ENCODE data around the gene MAPK14.

MAPK14 gene

DNA sequence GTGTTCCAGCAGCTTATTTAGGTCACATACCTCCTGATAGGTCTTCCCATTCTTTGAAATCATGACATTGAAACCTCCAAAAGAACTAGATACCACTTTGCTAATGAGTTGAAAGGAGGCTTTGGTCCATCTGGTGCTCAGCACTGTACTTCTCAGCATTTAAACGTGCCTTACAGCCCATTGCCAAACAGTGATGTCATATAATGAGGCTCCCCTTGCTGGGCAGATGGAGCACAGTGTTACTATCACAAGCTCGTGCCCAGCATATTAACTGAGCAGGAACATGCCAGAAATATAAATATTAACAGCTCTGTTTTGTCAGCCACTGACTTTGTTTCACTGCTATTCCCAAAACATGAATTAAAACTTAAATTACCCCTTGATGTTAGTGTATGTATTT, 77.2 kb downstream of the MAPK14 start:
- DNase-seq: no peak

DNA sequence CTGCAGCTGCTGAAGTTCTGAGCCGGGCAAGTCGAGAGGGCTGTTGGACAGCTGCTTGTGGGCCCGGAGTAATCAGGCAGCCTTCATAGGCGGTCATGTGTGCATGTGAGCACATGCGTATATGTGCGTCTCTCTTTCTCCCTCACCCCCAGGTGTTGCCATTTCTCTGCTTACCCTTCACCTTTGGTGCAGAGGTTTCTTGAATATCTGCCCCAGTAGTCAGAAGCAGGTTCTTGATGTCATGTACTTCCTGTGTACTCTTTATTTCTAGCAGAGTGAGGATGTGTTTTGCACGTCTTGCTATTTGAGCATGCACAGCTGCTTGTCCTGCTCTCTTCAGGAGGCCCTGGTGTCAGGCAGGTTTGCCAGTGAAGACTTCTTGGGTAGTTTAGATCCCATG, 81.5 kb downstream of the MAPK14 start:
- no peak for DNase-seq

DNA sequence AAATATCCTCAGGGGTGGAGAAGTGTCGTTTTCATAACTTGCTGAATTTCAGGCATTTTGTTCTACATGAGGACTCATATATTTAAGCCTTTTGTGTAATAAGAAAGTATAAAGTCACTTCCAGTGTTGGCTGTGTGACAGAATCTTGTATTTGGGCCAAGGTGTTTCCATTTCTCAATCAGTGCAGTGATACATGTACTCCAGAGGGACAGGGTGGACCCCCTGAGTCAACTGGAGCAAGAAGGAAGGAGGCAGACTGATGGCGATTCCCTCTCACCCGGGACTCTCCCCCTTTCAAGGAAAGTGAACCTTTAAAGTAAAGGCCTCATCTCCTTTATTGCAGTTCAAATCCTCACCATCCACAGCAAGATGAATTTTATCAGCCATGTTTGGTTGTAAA, 82.4 kb downstream of the MAPK14 start:
- no peak for DNase-seq

DNA sequence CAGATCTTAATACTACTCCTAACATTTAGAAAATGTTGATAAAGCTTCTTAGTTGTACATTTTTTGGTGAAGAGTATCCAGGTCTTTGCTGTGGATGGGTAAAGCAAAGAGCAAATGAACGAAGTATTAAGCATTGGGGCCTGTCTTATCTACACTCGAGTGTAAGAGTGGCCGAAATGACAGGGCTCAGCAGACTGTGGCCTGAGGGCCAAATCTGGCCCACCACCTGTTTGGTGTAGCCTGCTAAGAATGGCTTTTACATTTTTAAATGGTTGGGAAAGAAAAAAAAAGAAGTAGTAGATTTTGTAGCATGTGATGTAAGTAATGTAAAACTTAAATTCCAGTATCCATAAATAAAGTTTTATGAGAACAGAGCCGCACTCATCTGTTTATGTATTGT, 83.3 kb downstream of the MAPK14 start:
- DNase-seq: no peak

DNA sequence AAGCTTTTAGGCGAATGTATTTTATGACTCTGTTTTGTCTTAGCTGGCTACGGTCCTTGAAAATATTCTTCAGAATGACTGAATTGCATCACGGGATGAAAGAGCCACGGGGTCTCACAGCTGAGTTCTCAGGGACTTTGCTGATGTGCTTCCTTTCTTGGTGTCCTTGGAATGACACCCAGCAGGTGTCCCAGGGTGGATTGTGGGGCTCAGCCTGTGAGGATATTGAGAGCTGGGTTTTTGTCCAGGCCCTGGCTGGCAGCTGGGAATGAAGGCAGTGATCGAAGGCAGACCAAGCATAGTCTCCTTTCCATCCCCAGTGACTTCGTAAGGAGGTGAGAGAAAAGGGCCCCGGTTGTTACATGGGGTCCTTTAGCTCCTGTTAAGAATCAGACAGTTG, 83.9 kb downstream of the MAPK14 start:
- no peak for DNase-seq

DNA sequence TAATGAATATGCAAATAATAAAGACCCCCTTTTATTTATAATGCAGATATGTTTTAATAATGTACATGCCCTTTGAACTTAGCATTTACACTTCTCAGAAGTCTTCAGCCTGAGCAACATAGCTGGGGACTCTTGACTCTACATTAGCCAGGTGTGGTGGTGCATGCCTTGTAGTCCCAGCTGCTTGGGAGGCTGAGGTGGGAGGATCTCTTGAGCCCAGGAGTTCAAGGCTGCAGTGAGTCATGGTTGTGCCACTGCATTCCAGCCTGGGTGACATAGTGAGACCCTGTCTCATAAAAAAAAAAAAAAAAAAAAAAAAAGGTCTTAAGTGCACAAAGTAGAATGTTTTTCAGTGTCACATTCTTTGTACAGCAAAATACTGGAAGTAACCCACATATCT, 85.4 kb downstream of the MAPK14 start:
- DNase-seq: no peak

DNA sequence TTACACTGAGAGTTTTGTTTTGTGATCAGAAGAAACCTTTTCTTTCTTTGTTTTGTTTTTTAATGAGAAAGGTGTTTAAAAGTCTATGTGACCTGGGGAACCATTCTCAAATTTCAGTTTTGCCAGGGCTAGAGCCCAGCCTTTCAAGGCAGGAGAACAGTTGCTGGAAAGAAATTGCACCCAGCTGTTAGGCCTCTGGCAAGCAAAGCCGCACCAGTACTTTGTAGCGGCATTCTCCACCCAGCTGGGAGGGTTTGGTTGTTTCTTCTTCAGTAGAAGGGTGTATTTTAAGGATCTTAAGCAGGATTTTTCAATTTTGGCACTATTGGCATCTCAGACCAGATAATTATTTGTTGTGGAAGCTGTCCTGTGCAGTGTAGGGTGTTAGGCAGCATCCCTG, 86.1 kb downstream of the MAPK14 start:
- no peak for DNase-seq

DNA sequence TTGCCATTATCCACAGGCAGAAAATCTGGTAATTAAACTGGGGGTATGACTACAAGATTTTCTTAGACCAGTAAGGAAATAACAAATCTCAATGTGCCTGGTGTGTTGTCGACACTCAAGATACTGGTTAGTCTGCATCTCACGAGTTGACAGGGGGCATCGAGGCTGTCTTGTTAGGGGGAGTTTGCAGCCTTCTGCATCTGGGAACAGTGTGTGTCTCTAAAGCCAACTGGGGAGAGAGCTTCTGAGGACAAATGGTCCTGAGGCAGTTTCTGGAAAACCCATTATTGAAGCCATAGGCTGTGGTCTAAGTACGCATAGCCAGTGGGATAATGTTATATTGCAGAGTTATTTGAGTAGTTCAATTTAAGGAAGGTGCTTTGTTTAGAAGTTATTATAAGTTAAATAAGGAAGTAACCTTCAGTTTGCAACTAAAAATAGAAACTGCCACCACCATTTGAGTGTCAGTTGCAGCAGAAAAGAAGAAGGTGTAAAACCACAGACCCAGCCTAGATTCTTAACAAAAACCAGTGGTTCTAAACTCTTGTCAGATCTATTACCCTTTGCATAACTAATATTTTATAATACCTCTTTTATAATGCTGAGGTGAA, 87.3 kb downstream of the MAPK14 start:
- peak; percentile 56 to 63 for DNase-seq

DNA sequence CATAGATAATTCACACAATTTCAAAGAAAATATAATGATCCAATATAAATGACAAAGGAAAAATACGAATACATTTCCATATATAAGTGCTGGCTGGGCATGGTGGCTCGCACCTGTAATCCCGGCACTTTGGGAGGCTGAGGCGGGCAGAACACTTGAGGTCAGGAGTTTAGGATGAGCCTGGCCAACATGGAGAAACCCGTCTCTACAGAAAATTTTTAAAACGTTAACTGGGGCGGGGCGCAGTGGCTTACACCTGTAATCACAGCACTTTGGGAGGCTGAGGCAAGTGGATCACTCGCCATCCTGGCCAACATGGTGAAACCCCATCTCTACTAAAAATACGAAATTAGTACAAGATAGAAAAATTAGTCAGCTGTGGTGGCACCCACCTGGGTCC, 87.8 kb downstream of the MAPK14 start:
- no peak for DNase-seq

DNA sequence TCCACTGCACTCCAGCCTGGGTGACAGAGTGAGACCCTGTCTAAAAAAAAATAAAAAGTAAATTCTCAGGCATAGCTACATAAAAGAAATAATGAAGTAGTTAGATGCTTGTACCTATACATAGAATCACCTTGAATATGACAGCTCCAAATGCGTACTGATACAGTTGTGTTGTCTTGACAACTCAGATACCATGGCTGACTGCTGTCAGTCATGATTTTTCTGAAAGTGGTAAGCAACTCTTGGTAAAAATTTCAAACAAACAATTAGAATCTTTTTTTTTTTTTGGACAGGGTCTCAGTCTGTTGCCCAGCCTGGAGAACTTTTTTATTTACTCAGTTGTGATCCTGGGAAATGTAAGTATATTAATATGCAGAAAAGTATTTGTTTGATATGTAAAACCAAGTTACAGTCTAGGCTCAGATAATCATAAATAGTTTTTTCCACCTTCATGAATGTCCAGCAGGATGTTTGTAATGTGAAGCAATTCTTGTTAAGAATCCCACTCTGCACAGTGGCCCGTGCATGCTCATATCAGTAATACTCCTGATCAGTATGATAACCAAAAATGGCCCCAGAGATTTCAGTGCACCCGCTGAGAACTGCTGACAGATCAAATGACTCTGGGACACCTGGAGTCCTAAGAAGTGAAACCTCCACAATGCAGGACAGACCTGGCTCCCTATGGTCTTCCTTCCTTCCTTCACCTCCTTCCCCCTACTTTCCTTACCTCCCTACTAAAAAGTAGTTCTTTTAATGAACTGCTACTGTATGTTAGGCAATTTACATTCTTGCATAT, 88.7 kb downstream of the MAPK14 start:
- DNase-seq: no peak

DNA sequence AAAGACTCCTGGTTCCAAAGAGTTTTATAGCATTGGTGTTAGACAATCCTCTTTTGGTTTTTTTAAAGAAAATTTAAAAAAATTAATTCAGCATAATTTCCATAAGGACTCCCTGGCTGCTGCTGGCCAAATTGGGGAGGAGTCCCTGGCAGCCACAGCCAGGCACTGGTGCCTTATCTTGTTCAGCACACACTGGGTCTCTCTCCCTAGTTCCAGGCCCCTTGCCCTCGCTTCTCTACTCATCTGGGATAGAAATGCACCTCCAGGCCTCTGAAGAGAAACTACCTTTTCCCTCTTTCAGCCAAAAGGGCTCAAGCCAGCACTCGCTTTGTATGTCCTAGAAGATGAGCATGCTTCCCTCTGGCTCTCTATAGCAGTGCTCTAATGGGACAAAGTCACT, 89.3 kb downstream of the MAPK14 start:
- DNase-seq: no peak

DNA sequence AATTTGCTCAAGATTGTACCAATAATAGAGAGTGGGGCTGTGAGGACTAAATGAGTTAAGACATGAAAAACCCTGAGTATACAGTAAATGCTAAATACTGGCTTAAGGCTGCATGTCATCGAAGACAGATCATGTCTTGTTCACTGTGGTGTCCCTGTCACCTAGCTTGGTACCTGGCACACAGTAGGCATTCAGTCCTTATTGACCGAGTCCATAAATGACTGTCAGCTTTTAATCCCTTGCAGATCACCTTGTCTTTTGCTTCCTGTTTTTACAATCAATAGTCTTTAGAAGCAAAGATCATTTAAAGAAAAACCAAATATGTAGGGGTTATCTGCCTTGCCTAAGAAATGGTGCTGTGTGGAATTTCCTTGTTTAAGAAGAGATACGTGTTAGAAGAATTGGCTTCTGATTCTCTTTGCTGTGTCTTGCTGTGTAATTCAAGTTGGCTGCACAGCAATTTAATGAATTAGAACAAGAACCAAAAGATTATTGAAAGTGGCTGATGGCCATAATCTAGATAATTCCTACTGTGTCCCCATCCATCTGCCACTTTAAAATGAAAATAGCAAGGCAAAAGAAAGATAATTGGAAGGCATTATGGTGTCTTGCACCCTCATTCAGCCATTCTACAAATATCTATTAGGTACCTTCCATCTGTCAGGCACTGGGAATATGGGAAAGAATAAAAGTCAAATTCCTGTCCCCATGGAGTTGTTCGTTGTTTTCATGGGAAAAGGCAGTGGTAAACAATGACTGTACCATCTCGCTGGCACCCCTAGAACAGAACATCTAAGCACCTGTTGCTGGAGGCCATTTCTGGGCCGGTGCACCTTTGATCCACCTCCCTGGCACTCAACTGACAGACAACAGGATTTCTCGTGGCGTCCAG, 90.3 kb downstream of the MAPK14 start:
- no peak for DNase-seq

DNA sequence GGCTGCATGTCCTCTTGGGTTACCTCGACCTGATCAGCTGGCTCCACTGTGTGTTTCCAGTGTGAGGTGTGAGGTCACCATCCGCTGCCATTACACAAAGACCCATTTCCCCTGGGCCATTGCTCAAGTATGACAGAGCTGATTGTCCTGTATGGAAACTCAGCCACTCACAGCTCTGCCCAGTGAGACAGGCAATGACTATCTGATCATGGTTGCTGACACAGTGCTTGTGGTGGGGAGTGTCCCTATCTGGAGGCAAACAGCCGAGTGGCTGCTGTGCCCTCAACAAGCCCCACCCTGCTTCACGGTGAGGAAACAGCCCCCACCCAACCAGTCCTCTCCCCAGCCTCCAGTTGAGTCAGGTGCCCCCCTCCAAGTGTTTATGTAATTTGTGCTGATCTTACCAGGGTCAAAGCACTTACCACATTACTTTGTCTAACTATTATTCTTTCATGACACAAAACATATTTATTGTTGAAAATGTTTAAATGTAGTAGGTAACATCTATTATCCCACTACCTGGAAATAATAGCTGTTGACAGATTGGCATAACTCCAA, 91.0 kb downstream of the MAPK14 start:
- DNase-seq: no peak

DNA sequence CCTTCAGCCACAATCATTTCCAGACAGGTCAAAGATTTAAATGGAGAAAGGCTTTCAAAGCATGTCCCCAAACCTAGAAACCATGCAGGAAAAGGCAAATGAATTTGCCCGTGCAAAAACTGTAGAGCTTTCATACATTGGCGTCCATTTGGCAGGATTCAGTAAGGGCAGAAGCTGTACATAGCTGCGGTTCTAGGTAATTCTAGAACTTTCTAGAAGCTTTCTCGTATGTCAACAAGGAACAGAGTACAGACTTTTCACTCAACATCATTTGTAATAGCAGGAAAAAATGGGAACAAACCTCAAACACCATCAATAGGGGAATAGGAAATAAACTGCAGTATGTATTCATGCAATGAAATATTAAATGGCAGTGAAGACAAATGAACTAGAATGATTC, 91.6 kb downstream of the MAPK14 start:
- no peak for DNase-seq

DNA sequence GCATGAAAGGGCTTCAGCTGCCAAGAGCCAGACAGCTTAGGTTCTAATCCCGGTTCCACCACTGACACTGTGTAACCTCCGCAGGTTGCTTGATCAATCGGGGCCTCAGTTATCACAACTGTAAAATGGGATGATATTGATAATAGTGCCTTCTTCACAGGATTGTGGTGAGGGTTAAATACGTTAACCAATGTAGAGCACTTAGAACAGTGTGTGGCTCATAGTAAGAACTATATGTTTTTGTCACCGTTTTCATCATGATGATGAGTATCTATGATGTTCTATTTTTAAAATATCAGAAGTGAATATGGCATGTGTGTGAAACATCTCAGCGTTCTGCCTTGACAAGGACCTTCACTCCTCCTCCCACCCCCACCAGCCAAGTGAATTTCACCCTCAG, 92.4 kb downstream of the MAPK14 start:
- no peak for DNase-seq

DNA sequence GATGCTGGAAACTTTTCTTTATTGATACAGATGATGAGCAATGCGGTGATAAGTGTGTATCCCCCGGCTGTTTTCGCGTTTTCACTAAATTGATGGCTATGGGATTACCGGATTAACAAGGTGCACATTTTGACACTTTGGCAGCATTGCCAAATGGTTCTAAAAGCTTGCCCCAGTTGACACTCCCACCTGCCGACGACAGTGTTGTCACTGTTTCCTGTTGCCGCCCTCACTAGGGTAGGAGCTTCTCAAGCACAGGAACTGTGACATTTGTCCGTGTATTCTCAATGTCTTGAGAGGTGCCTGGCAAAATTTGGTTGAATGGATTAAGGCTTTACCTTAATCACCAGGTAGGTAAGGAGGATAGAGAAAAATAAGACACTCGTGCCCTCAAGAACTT, 92.9 kb downstream of the MAPK14 start:
- peak; percentile 32 to 33 for DNase-seq

DNA sequence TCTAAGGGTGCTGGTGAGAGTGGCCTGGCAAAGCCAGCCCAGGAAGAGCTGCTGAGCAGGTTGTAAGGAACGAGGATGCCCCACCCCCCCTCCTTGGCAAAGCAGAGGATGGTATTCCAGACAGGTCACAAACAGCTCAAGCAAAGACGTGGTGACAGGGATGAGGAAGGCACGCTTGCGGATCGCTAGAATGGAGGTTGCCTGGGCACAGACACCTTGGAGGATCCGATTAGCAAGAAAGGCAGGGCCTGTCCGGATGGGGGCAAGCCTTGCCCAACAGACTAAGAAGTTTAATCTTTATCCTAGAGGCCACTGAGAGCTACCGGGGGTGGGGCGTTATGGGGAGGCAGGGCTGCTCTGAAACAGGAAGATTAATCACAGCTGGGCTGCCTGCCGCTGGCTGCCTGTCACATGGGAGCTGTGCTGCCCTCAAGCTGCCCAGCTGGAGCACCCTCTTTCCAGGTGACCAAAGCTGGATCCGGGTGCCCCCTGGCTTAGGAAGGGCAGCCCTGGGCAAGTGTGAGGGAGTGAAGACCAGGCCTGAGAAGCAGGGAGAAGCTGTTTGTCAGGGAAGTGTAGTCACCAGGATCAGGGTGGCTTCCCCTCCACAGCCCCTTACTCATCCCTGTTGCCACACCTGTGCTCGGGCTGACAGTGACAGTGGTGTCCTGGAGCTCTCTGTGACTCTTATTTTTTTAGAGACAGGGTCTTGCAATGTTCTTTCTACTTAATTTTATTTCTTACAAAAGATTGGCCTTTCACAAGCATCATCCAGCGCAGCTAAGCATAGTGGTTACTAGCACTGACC, 93.6 kb downstream of the MAPK14 start:
- DNase-seq: peak; percentile 70 to 76

DNA sequence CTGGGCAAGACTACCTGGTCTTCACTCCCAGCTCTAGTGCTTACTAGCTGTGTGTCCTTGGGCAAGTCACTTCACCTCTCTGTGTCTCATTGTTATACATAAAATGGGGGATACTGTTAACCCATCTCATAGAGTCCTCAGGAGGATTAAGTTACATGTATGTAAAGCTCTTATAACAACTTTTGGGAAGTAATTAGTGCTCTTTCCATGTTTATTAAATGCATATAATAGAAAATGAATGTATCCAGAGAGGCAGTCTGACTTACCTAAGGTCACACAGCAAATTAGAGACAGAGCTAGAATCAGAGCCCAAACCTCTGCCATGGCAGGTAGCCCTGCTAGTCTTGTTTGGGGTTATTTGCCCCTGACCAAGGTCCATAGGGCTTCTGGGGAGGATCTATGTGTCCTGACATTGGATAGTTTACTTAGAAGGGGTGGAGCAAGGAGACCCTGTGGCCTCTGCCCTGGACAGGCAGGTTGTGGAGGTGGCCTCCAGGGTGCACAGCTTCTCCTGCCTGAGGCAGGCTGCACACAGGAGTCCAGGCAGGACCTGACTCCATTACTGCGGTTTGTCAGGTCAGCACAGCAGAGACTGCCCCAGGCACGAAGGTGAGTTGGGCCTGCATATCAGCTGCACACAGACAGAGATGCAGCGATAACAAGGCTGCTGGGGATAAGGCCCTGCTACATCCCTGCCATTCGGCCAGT, 94.3 kb downstream of the MAPK14 start:
- DNase-seq: no peak

DNA sequence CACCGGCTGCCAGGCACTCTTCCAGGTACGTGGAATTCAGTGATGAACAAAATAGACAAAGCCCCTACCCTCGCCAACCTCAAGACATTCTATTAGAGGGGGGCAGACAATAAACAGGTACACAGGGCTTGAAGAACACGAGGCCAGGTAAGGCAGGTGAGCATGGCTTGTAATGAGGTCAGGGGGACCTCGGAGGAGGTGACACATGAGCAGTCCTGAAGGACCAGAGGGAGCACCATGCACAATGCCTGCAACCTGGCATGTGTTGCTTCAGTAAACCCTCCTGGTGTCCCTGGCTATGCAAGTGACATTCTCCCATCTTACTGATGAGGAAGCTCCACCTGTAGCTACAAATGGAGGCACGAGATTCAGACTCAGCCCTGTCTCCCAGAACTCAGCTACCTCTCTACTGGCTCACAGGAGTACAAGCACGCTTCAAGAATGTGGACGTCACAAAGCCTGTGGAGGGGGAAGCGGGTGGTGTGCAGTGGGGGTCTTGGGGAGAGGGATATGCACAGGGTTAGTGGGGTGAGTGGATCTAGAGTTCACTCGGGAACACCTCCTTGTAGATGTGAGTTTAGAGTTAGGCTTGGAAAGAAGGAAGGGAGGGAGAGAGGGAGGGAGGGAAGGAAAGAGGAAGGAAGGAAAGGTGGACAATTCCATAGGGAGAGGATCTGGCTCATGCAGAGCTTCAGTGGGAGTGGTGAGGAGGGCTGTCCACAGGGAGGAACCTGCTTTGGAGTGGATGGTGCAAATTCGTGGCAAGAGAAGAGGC, 95.1 kb downstream of the MAPK14 start:
- DNase-seq: no peak

DNA sequence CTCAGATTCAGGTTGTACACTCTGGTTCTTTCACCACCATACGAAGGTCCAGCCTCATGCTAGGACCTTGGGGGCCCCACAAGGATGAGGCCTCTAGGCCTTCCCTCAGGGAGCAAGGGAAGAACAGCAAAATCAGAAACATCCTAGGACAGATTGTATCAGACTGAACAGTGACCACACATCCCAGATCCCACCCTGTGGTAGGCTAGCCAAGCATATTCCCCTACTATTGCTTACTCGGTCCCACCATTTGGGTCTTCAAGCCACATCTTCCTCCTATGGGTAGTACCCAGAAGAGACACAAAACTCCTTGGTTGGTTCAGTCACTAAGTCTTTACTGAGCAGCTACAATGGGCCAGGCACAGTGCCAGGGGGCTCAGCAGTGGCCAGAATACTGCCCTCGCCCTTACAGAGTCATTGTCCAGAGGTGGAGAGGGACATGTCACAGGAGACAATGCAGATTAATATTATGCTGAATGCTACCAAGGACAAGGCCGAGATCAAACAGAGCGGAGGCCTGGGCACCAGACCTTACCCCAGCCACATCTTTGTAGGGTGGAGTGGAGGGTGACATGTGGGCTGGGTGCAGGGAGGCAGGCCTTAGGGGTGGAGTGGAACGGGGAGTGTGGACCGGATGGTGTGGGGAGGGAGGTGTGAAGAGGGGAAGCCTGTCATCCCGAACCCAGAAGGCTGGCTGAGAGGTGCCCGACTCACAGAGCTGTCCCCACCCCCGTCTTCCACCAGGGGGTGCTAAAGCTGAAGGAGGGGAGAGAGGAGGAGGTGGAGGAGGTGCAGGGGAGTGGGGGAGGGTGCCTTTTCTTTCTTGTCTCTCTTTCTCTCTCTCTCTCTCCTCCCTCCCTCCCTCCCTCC, 95.9 kb downstream of the MAPK14 start:
- peak; percentile 78 to 80 for DNase-seq

Measured in Kasumi-1 (cell line).